DLD1 (cell line): ENCODE results near the gene MST1R.
"Not testable (repeated sequence)": the region's sequence is repeated elsewhere in the genome, so short reads cannot be mapped to it uniquely, and the experiment has no call there.

Source experiments
- in situ Hi-C: cut with HindIII; loops from 2 replicates; pipeline ENCODE4 v1.10.0; 2017; ENCODE audit warnings: low sequenced_read_pairs

MST1R gene

DNA sequence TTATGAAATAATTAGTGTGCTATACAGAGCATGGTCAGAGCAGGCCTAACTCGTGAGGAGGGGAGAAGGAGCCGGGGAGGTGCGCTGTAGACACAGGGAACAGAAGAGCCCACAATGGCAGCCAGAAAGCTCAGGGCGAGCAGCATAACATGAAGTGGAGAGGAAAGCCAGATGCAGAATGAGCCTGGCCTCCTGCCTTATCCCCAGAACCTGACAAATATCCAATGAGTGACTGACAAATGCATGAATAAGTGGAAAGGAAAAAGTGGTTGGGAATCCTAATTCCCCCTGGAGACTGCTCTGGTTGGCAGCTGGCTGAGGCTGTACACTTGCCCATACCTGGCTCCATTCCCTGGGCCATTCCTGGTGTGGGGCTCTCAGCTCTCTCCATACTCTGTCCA lies 9.2 kb upstream of the MST1R start:
- in situ Hi-C loops: no loop called here

DNA sequence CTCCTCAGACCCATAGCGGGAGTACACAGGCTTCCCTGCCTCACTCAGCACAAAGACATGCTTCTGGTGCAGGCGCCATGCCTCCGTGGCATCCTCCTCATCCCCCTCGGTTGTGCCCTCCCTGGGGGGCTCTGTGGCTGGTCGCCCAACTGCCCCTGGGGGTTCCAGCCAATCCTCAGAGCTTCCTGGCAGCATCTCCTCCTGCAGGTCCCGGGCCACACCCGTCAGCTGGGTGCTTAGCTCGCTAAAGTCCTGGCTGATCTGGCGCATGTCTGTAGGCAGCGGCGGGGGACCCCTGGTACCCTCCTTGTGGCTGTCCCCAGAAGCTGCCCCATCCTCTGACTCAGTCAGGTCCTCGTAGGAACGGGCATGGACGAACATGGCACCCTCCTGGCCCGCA lies 7.9 kb upstream of the MST1R start:
- in situ Hi-C loops: no loop called here

DNA sequence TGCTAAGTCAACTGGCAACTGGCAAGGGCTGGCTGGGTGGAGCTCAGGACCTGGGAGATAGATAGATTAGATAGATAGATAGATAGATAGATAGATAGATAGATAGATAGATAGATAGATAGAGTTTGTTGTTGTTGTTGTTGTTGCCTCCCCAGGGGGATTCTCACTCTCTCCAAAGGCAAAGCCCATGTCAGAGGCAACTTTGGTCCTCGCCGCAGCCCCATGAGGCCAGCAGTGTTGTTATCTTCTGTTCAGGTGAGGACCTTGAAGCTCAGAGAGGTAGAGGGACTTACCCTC lies 7.4 kb upstream of the MST1R start:
- in situ Hi-C loops: no loop called here

DNA sequence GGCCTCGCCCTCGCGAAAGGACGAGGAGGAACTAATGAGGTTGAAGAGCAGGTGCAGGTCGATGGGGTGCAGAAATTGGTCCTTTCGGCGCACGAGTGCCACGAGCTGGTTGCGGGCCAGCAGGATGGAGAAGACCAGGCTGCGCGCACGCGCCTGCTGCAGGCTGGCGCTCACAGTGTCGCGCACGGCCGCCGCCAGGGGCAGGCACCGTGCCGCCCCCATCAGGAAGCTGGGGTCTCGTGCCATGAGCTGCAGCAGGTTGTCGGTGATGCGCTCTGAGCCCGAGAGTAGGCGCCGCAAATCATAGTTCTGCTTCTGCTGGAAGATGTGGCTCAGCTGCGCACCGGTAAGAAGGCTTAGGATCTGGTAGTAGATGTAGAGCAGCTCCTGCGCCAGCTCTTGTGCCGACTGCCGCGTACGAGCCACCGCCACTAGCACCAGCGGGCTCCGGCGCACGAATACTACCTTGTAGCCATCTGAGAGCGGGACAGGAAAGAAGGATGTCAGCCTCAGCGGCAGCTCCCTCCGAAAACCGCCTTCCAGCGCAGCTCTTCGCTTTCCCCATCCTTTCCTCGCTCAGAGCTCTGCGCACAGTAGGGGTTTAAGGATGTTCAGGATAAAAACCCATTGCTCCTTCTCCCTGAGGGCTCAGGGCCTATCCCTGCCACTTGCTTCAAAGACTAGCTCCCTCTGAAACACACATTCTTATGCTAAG lies 6.9 kb upstream of the MST1R start:
- in situ Hi-C loops: no loop called here

DNA sequence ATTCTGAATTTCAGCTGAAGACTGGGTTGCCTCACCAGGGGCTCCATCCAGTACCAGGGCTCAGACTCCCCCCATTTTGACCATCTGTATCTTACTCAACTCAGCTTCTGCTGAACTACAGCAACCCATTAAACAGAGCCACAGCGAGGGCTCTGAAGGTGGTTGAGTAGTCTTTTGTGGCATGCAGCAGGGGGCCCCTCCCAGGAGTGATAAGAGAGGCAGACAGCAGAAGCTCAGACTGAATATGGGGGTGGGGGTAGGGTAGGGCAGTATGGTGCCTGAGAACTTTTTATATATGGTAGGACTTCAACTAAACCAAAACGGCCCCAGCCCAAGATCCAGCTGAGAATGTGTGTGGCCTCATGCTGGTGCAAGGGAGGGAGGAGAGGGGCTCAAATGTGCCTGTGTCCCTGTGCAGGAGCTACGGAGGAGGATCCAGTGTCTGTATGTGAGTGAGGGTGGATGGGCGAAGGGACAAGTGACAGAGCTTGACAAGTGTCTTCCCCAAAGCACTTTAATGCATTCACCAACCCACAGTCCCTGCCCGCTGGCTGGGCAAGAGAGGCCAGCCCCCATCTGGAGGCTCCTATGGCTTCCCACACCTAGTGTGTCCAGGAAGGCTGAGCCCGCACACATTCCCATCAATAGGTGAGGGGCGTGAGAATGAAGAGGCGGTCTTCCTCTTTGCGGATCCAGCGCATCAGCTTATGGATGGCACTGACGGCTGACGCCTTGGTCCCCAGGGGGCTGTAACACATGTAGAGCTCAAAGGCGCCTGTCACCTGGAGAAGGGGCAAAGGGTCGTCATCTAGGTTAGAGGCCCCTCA lies 4.9 kb upstream of the MST1R start:
- in situ Hi-C loops: no loop called here

DNA sequence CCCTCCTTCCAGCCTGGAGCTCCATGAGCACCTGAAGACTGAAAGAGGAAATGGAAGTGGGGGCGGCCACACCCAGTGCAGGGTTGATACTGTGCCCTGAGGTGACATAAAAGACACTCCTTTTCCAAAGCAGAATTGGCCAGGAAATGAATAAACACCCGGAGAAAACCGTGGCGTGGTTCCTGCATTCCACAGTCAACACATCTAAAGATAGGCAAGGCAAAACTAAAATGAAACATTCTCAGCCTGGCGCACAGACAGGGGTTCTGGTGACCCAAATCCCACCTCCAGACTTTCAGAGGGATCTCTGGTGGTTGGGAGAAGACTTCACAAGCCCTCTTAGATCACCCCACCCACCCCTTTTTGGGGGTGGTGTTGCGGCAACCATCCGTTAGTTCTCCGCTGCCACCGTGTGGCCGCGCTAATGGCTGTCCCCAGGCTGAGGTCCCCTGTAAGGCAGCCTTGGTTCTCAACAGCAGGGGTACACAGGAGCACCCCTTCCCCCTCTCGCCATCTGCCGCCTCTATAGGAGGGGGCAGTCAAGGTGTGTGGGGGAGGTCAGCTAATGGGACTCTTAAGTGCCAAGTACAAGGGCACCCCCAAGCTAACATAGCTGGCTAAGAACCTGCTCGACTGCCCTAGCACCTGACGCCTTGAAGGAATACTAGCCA lies 2.5 kb upstream of the MST1R start:
- in situ Hi-C loops: no loop called here

DNA sequence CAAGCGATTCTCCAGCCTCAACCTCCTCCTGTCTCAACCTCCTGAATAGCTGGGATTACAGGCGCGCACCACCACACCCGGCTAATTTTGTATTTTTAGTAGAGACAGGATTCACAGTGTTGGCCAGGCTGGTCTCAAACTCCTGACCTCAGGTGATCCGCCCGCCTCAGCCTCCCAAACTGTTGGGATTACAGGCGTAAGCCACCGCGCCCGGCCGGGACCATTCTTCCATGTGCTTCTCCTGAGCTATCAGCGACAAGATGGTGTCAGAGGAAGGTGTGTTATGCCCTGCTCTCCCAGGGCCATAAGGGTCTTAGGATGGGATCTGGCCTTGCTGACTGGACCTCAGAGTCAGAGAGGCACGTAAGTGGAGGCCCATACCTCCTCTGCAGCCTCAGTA lies 775 bp upstream of the MST1R start:
- in situ Hi-C loops: not testable (repeated sequence)

- in situ Hi-C loops: no loop called here
These were observed 945 bp downstream of the MST1R start for GRCh38 chr3:49902511-49903345.

DNA sequence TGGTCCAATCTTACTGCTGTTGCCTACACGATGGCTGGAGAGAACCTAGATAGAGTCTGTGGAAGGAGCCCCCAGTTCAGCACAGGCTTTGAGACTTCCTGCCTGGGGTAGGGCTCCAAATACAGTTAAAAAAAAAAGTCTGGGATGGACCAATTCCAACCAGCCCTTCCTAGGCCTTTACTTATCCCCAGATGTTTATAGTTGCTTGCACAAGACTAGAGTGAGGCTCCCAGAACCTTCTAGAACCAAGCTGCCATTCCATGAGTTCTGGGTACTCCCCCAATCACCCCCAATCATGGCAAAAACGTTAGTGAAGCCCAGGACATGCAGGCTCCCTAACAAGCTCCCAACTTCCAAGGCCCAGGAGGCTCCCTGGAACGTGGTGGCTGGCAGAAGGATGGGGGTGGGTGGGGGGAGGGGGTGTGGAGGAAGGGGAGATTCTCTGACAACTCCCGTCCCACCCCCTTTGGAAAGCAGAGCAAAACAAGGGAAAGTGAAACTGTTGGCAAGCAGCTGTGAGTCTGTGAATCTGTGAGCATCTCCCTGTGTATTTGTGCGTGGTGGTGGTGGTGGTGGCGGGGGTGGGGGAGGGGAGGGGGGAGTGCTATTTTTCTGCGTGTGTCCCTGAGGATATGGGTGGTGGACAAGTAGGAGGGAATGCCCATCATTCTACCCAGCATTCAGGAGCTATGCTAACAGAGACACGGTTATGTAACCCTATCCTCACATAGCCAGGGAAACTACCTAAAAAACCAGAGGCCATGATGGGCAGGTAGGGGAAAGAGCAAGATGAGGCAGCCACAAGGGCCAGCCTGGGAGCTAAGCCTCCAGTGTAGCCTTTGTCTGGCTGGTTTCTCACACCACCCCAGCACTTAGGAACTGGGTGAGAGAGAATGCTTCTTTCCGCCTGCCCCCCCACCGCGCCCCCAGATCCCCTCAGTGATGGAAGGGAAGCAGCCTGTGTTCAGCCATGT lies 2.0 kb downstream of the MST1R start:
- in situ Hi-C loops: no loop called here

- in situ Hi-C loops: no loop called here
These were observed 3.1 kb downstream of the MST1R start for GRCh38 chr3:49900491-49901153.

GRCh38 chr3:49899815-49900214 lies 3.9 kb downstream of the MST1R start:
- in situ Hi-C loops: no loop called here

DNA sequence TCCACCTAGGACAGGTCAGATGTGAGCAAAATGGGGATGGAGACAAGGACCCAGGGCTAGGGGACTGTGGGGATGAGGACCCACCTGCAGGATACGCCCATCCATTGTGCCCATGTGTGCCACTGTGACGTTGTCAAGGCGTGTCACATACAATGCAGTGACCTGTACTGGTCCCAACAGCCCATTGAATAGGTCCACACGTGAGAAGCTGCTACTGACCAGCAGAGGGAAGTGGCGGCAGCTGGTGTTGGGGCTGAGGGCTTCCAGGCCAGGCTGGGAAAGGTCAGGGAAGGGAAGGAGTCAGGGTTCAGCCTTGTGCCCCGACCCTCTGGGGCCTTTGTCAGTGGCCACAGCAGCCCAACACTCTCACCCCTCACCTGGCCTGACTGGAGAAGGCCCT lies 4.7 kb downstream of the MST1R start:
- in situ Hi-C loops: no loop called here

GRCh38 chr3:49896345-49896744 lies 7.3 kb downstream of the MST1R start:
- in situ Hi-C loops: no loop called here

DNA sequence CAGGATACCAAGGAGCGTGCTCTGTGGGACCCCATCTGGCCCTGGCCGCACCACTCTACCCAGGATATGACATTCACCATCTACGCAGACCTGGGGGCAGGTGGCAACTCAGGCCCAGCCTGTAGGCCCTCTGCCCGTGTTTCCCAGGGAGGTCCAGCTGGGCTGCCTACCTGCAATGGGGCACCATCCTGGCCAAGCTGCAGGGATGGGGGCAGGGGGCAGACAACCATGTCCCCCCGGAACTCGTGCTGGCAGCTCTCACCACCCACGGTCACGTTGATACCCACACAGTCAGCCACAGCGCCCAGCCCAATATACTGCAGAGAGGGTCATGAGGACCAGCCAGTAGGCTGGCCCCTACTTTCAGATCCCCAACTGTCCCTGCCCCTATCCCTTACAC lies 7.9 kb downstream of the MST1R start:
- in situ Hi-C loops: no loop called here

GRCh38 chr3:49889296-49889695 lies 14.4 kb downstream of the MST1R start:
- in situ Hi-C loops: no loop called here

- in situ Hi-C loops: no loop called here
These were observed 16.8 kb downstream of the MST1R start for GRCh38 chr3:49886922-49887265.

GRCh38 chr3:49883998-49884397 lies 19.7 kb downstream of the MST1R start:
- in situ Hi-C loops: no loop called here

DNA sequence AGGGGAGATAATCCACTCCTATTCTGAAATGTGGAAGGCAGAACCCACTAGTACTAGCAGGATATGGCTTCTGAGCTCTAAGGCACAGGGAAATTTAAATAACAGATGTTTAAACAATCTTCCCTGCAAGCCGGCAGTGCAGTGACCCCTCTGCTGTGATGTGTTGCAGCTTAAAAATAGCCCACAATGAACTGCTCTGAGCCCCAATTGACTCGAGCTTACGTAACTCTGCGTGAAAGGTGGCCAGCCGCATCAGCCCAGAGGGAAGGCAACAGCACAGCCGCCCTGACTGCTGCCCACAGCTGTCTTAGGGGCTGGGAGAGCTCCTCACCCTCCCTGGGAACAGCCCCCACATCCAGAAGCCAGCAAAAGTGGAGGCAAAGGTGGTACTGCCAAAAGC lies 21.5 kb downstream of the MST1R start:
- in situ Hi-C loops: no loop called here

- in situ Hi-C loops: no loop called here
These were observed 22.9 kb downstream of the MST1R start for GRCh38 chr3:49880581-49881315.
